ENCODE measurements around the gene KLHDC7B. TPM values are rescaled to one million over a fixed set of nuclear protein-coding genes. Genes with fewer than 3 reads are reported as not detected.

The KLHDC7B gene
- total RNA-seq, 1 donor from 2014 or later, result 0.32 TPM

GRCh38 chr22:50507421-50507990, 38.2 kb upstream of the KLHDC7B start, which contains the start of gene LMF2:
Gene LMF2 (minus strand): TSS chr22:50507702. CDS start chr22:50507675, 27 bp downstream.
- Mint-ChIP-seq H3K27me3 (ENCODE audit: low read depth, unreplicated experiment) (no peaks in the 10 kb centered on the region), H3K27ac (ENCODE audit: unreplicated experiment) (peak within 1 kb of the TSS; percentile 84), H3K36me3 (ENCODE audit: low read depth, unreplicated experiment) (no peaks in the 10 kb centered on the region), H3K4me3 (ENCODE audit: unreplicated experiment) (peak within 1 kb of the TSS; percentile 97), H3K9me3 (ENCODE audit: unreplicated experiment) (no peaks in the 10 kb centered on the region), H3K4me1 (ENCODE audit: low read depth, unreplicated experiment) (peaks cover 2% of the 10 kb centered on the region)
- Histone ChIP-seq H3K4me1 (ENCODE audit: insufficient read depth, low read length) (peaks cover 14% of the 10 kb centered on the region), H3K4me3 (ENCODE audit: insufficient read depth, low read depth, low read length) (peak within 1 kb of the TSS; percentile 95), H3K4me2 (ENCODE audit: low read length) (peak within 1 kb of the TSS; percentile 99), H3K36me3 (ENCODE audit: insufficient read depth, low read length) (no peaks in the 10 kb centered on the region), H4K20me1 (ENCODE audit: insufficient read depth, low read length) (peaks cover 26% of the 10 kb centered on the region), H2AFZ (ENCODE audit: low read depth, low read length) (peak within 1 kb of the TSS; percentile 95), H3K9ac (ENCODE audit: low read length) (peak within 1 kb of the TSS; percentile 98), H3K27me3 (ENCODE audit: insufficient read depth, low read length) (no peaks in the 10 kb centered on the region), H3K27ac (ENCODE audit: low read depth, low read length) (peak within 1 kb of the TSS; percentile 85), H3K79me2 (ENCODE audit: insufficient read depth, low read length) (peaks cover 59% of the 10 kb centered on the region), H3K9me3 (ENCODE audit: insufficient read depth, low read depth, low read length) (no peaks in the 10 kb centered on the region)
- TF ChIP-seq CTCF (IDR thresholded peaks at IDR 0.05; ENCODE audit: insufficient read depth, low read depth, low read length), result no peak
- no peak for TF ChIP-seq EZH2 (IDR thresholded peaks at IDR 0.05; ENCODE audit: insufficient read depth, low read length)
- FAIRE-seq (no peak), DNase-seq (ENCODE audit: low read depth) (no peak)

- Histone ChIP-seq H2AFZ (ENCODE audit: low read depth, low read length) (peak within 1 kb of the TSS; percentile 95), H4K20me1 (ENCODE audit: insufficient read depth, low read length) (peaks cover 31% of the 10 kb centered on the region), H3K4me2 (ENCODE audit: low read length) (peak within 1 kb of the TSS; percentile 99), H3K27ac (ENCODE audit: low read depth, low read length) (peak within 1 kb of the TSS; percentile 85), H3K4me3 (ENCODE audit: insufficient read depth, low read depth, low read length) (peak within 1 kb of the TSS; percentile 95), H3K79me2 (ENCODE audit: insufficient read depth, low read length) (peaks cover 67% of the 10 kb centered on the region), H3K27me3 (ENCODE audit: insufficient read depth, low read length) (no peaks in the 10 kb centered on the region), H3K4me1 (ENCODE audit: insufficient read depth, low read length) (peaks cover 14% of the 10 kb centered on the region), H3K9me3 (ENCODE audit: insufficient read depth, low read depth, low read length) (no peaks in the 10 kb centered on the region), H3K36me3 (ENCODE audit: insufficient read depth, low read length) (no peaks in the 10 kb centered on the region), H3K9ac (ENCODE audit: low read length) (peak within 1 kb of the TSS; percentile 98)
- no peaks in the 10 kb centered on the region for H3K36me3 Mint-ChIP-seq (ENCODE audit: low read depth, unreplicated experiment)
- H3K27ac Mint-ChIP-seq (ENCODE audit: unreplicated experiment), result peak within 1 kb of the TSS; percentile 84
- H3K4me1 Mint-ChIP-seq (ENCODE audit: low read depth, unreplicated experiment), result peaks cover 2% of the 10 kb centered on the region
- no peak for FAIRE-seq
- TF ChIP-seq EZH2 (IDR thresholded peaks at IDR 0.05; ENCODE audit: insufficient read depth, low read length), result no peak
- TF ChIP-seq CTCF (IDR thresholded peaks at IDR 0.05; ENCODE audit: insufficient read depth, low read depth, low read length), result no peak
- peak within 1 kb of the TSS; percentile 97 for H3K4me3 Mint-ChIP-seq (ENCODE audit: unreplicated experiment)
- H3K27me3 Mint-ChIP-seq (ENCODE audit: low read depth, unreplicated experiment), result no peaks in the 10 kb centered on the region
- peak; percentile 83 for DNase-seq (ENCODE audit: low read depth)
- no peaks in the 10 kb centered on the region for H3K9me3 Mint-ChIP-seq (ENCODE audit: unreplicated experiment)
These were observed 37.5 kb upstream of the KLHDC7B start, which contains the start of gene NCAPH2 for GRCh38 chr22:50507991-50508884. Gene NCAPH2 (plus strand): TSS chr22:50508224. CDS start chr22:50508338, 114 bp downstream.

Measured in astrocyte (in vitro differentiated cells and primary cell).